SK-N-SH (cell line): Measurements from ENCODE around the gene DDX41. TPM values are rescaled to one million over a fixed set of nuclear protein-coding genes. Genes with fewer than 3 reads are reported as not detected.

Source experiments
- CTCF ChIA-PET: fragments of 300-600, 350-600 bp; formaldehyde crosslinking; extraction: SDS; loops from one replicate; lab custom pipeline; 2021; lab: Yijun Ruan, JAX
- POLR2A ChIA-PET: fragments of 350-600 bp; sonication (Branson Sonifier 250); formaldehyde crosslinking; extraction: SDS; loops from one replicate; lab custom pipeline; 2020; ENCODE audit warnings: antibody characterized with exemption, inconsistent platforms; lab: Yijun Ruan, JAX
- DNase-seq: peaks from one replicate; pipeline ENCODE4 v3.0.0; 2012
- H2AFZ ChIP-seq: fragments of 200-600 bp; sonication (generic); 2 replicates; pipeline ENCODE4 v1.8.1; 2016; ENCODE audit warnings: antibody characterized with exemption, mild to moderate bottlenecking, low read depth
- H3F3A ChIP-seq: fragments of 200-600 bp; sonication (generic); replicated peaks from 2 replicates; pipeline ENCODE3; 2016; ENCODE audit warnings: antibody characterized with exemption, mild to moderate bottlenecking; ENCODE audit not compliant: insufficient read depth
- H3K27ac ChIP-seq, 2 experiments: fragments of 200-500 bp in 1 of 2; fragments of 200-600 bp in 1 of 2; sonication (Bioruptor generic) in 1 of 2; sonication (generic), shearing (Covaris generic) in 1 of 2; 2 replicates each; pipeline versions ENCODE4 v1.5.1 to v1.6.1; 2014 to 2016; ENCODE audit warnings: low read depth in 2 of 2, inconsistent platforms in 1 of 2, low read length in 1 of 2, mild to moderate bottlenecking in 1 of 2, mixed read lengths in 1 of 2
- H3K27me3 ChIP-seq: fragments of 200-600 bp; sonication (generic), shearing (Covaris generic); 2 replicates; pipeline ENCODE4 v1.6.1; 2016; ENCODE audit warnings: mixed run types; ENCODE audit not compliant: insufficient read depth
- H3K36me3 ChIP-seq, 2 experiments: fragments of 200-500 bp in 1 of 2; fragments of 200-600 bp in 1 of 2; sonication (Bioruptor generic) in 1 of 2; sonication (generic) in 1 of 2; replicated peaks in 1 of 2; 2 replicates each; pipeline versions ENCODE3 to v1.5.1; 2014 to 2016; ENCODE audit warnings: low read length in 1 of 2, mild to moderate bottlenecking in 1 of 2; ENCODE audit not compliant: insufficient read depth in 2 of 2, control insufficient read depth in 1 of 2
- H3K4me1 ChIP-seq, 2 experiments: fragments of 200-500 bp in 1 of 2; fragments of 200-600 bp in 1 of 2; sonication (Bioruptor generic) in 1 of 2; sonication (generic), shearing (Covaris generic) in 1 of 2; 2 replicates each; pipeline versions ENCODE4 v1.5.1 to v1.6.1; 2014 to 2016; ENCODE audit warnings: low read depth in 1 of 2, low read length in 1 of 2, mixed run types in 1 of 2; ENCODE audit not compliant: insufficient read depth in 2 of 2, control insufficient read depth in 1 of 2
- H3K4me2 ChIP-seq: fragments of 200-600 bp; sonication (generic), shearing (Covaris generic); 2 replicates; pipeline ENCODE4 v1.6.1; 2017; ENCODE audit warnings: mixed run types
- H3K4me3 ChIP-seq, 2 experiments: fragments of 200-500 bp in 1 of 2; fragments of 200-600 bp in 1 of 2; sonication (Bioruptor generic) in 1 of 2; sonication (generic), shearing (Covaris generic) in 1 of 2; 2 replicates each; pipeline versions ENCODE4 v1.5.1 to v1.8.1; 2014 to 2016; ENCODE audit warnings: low read depth in 2 of 2, inconsistent platforms in 1 of 2, low read length in 1 of 2, mild to moderate bottlenecking in 1 of 2, mixed read lengths in 1 of 2, moderate library complexity in 1 of 2
- H3K79me2 ChIP-seq: fragments of 200-600 bp; sonication (generic); 2 replicates; pipeline ENCODE4 v1.8.1; 2017; ENCODE audit warnings: mild to moderate bottlenecking; ENCODE audit not compliant: insufficient read depth
- H3K9ac ChIP-seq: fragments of 200-600 bp; sonication (generic); 2 replicates; pipeline ENCODE4 v1.6.1; 2017; ENCODE audit warnings: mixed run types
- H3K9me2 ChIP-seq: fragments of 200-600 bp; sonication (generic); 2 replicates; pipeline ENCODE4 v1.6.1; 2017; ENCODE audit warnings: mixed run types
- H3K9me3 ChIP-seq: fragments of 200-600 bp; sonication (generic); 2 replicates; pipeline ENCODE4 v1.6.1; 2017; ENCODE audit warnings: mixed run types, mild to moderate bottlenecking, moderate library complexity
- H4K20me1 ChIP-seq: fragments of 200-600 bp; sonication (generic); 2 replicates; pipeline ENCODE4 v1.6.1; 2017; ENCODE audit warnings: mild to moderate bottlenecking, mixed run types; ENCODE audit not compliant: insufficient read depth
- ELF1 ChIP-seq: IDR thresholded peaks from 2 replicates; pipeline ENCODE4 v1.4.0; 2012
- EP300 ChIP-seq, 2 experiments: IDR thresholded peaks; 2 replicates each; pipeline versions ENCODE4 v1.4.0 to v1.6.1; 2012; ENCODE audit warnings: borderline replicate concordance in 1 of 2, low read depth in 1 of 2, low read length in 1 of 2
- FOXM1 ChIP-seq: IDR thresholded peaks from 2 replicates; pipeline ENCODE4 v1.4.0; 2012; ENCODE audit warnings: low read depth, mild to moderate bottlenecking
- MAX ChIP-seq: IDR thresholded peaks from 2 replicates; pipeline ENCODE4 v1.4.0; 2012; ENCODE audit warnings: low read depth
- POLR2AphosphoS5 ChIP-seq: IDR thresholded peaks from 2 replicates; pipeline ENCODE4 v1.6.1; 2012; ENCODE audit warnings: low read depth, low read length
- SIN3A ChIP-seq: IDR thresholded peaks from 2 replicates; pipeline ENCODE4 v1.6.1; 2012; ENCODE audit warnings: low read depth, mild to moderate bottlenecking, low read length, moderate library complexity, borderline replicate concordance
- SMC3 ChIP-seq: IDR thresholded peaks from 2 replicates; pipeline ENCODE4 v1.6.1; 2012; ENCODE audit warnings: low read depth, low read length, improper control_type of control experiment
- TAF1 ChIP-seq: IDR thresholded peaks from 2 replicates; pipeline ENCODE4 v1.6.1; 2012; ENCODE audit warnings: low read depth, mild to moderate bottlenecking, low read length, moderate library complexity, borderline replicate concordance
- TEAD4 ChIP-seq: IDR thresholded peaks from 2 replicates; pipeline ENCODE4 v1.4.0; 2012; ENCODE audit warnings: mild to moderate bottlenecking, borderline replicate concordance; ENCODE audit not compliant: insufficient read depth
- YY1 ChIP-seq: IDR thresholded peaks from 2 replicates; pipeline ENCODE4 v1.4.0; 2012; ENCODE audit warnings: low read depth, mild to moderate bottlenecking
- WGBS: methylation state at CpG from one replicate; pipeline ENCODE4 v1.1.6; 2017; ENCODE audit warnings: low lambda C conversion rate; 5-methylcytosine and 5-hydroxymethylcytosine counted together
- polyA plus RNA-seq, 3 experiments: library from polyadenylated mRNA; depleted of rRNA; stranded (reverse); fragments of >200 nt; gene quantifications; 2 replicates each; pipeline ENCODE4 v1.2.3, GENCODE V29; 2012
- TF ChIP-seq, protein P1 (sequence below): IDR thresholded peaks from 2 replicates; pipeline ENCODE4 v1.6.1; 2012; ENCODE audit warnings: mild to moderate bottlenecking, low read depth, low read length, moderate library complexity
- TF ChIP-seq, protein P2 (sequence below): fragments of 150-350 bp; IDR thresholded peaks from 2 replicates; pipeline ENCODE4 v1.6.1; 2016; ENCODE audit warnings: mild to moderate bottlenecking, low read depth, low read length

DDX41 gene
- polyA plus RNA-seq, 1 of the 3 experiments (the other 2 are of a cell fraction): 176 TPM

- Histone ChIP-seq H3K27ac (no peak overlapping the region), H3K27me3 (no peaks in the 10 kb centered on the region), H3K9me3 (no peaks in the 10 kb centered on the region), H3K79me2 (0 out of 2 replicates have a peak, but pooled peaks cover 3% of the 10 kb centered on the region), H2AFZ (no peak overlapping the region), H3F3A (no peaks in the 10 kb centered on the region), H3K9ac (no peak overlapping the region), H4K20me1 (no peaks in the 10 kb centered on the region), H3K4me3 (no peak overlapping the region), H3K36me3 (peaks cover 23 to 89% of the 10 kb centered on the region in 2 experiments), H3K4me1 (peaks cover 0 to 14% of the 10 kb centered on the region in 2 experiments; a peak in 1 of 4 replicates), H3K4me2 (no peak overlapping the region), H3K9me2 (no peaks in the 10 kb centered on the region)
- TF ChIP-seq SMC3 (no peak), ELF1 (no peak), FOXM1 (no peak), SIN3A (no peak), TEAD4 (no peak), MAX (no peak), POLR2AphosphoS5 (no peak), EP300 (IDR thresholded peaks at IDR 0.05; ENCODE audit: borderline replicate concordance in 1 of 2, low read depth in 1 of 2, low read length in 1 of 2) (no peak), YY1 (no peak), TAF1 (no peak)
- TF ChIP-seq, protein P1, sequence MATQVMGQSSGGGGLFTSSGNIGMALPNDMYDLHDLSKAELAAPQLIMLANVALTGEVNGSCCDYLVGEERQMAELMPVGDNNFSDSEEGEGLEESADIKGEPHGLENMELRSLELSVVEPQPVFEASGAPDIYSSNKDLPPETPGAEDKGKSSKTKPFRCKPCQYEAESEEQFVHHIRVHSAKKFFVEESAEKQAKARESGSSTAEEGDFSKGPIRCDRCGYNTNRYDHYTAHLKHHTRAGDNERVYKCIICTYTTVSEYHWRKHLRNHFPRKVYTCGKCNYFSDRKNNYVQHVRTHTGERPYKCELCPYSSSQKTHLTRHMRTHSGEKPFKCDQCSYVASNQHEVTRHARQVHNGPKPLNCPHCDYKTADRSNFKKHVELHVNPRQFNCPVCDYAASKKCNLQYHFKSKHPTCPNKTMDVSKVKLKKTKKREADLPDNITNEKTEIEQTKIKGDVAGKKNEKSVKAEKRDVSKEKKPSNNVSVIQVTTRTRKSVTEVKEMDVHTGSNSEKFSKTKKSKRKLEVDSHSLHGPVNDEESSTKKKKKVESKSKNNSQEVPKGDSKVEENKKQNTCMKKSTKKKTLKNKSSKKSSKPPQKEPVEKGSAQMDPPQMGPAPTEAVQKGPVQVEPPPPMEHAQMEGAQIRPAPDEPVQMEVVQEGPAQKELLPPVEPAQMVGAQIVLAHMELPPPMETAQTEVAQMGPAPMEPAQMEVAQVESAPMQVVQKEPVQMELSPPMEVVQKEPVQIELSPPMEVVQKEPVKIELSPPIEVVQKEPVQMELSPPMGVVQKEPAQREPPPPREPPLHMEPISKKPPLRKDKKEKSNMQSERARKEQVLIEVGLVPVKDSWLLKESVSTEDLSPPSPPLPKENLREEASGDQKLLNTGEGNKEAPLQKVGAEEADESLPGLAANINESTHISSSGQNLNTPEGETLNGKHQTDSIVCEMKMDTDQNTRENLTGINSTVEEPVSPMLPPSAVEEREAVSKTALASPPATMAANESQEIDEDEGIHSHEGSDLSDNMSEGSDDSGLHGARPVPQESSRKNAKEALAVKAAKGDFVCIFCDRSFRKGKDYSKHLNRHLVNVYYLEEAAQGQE: no peak
- TF ChIP-seq, protein P2, sequence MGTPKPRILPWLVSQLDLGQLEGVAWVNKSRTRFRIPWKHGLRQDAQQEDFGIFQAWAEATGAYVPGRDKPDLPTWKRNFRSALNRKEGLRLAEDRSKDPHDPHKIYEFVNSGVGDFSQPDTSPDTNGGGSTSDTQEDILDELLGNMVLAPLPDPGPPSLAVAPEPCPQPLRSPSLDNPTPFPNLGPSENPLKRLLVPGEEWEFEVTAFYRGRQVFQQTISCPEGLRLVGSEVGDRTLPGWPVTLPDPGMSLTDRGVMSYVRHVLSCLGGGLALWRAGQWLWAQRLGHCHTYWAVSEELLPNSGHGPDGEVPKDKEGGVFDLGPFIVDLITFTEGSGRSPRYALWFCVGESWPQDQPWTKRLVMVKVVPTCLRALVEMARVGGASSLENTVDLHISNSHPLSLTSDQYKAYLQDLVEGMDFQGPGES: no peak
- 96% methylated on average over 3 of the region's 4 CpGs for WGBS
- ChIA-PET CTCF (interaction anchor here (1.0 to 1.2 kb wide), 2 partner anchors 10 kb away, joined by 3 read pairs; partner anchors contain the start of gene DDX41), POLR2A (no interaction called here)
- DNase-seq: no peak
These were observed 9.4 kb upstream of the DDX41 start for GRCh38 chr5:177526191-177526590.
